ENCODE results near the gene KIF26B.

Gene KIF26B

DNA sequence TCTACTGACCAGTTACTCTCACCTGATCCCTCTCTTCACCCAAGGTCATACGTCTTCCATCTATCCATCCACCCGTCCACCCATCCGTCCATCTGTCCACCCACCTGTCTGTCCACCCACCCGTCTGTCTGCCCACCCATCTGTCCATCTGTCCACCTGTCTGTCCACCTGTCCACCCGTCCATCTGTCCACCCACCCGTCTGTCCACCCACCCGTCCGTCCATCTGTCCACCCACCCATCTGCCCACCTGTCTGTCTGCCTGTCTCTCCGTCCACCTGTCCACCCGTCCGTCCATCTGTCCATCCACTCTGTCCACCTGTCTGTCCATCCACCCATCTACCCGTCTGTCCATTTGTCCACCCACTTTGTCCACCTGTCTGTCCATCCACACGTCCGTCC is 11.8 kb upstream of the KIF26B start:
- Histone ChIP-seq H3K9ac (ENCODE audit: low read length) (no peak overlapping the region), H3K79me2 (ENCODE audit: insufficient read depth, low read length) (no peaks in the 10 kb centered on the region), H3K4me3 (ENCODE audit: low read depth, low read length, poor library complexity, severe bottlenecking) (no peak overlapping the region)

DNA sequence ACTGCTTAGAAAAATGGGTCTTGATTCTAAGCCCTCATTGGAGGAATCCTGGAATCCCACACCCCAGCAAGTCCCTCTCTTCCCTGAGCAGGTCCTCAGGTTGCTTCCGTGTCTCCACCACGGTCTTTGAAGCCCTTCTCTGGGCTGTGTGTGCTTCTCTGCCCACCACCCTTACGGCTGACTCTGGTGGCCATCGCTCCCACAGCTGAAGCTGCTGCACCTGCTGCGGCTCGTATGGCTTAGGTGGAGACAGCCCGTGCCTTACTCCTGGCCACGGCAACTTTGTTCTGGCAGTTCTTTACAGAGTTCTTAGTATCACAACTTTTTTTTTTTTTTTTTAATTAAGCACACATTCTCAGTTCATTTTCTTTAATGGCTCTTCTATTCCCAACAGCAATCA is 10.9 kb upstream of the KIF26B start:
- H3K9ac ChIP-seq (ENCODE audit: low read length) = no peak overlapping the region
- H3K36me3 ChIP-seq (ENCODE audit: insufficient read depth, low read length) = no peaks in the 10 kb centered on the region
- no peaks in the 10 kb centered on the region for H3K9me2 ChIP-seq (ENCODE audit: low read depth, low read length)
- no peaks in the 10 kb centered on the region for H4K20me1 ChIP-seq (ENCODE audit: insufficient read depth, low read length)
- H2AFZ ChIP-seq (ENCODE audit: low read length) = no peak overlapping the region
- H3K27me3 ChIP-seq (ENCODE audit: insufficient read depth, low read length) = no peaks in the 10 kb centered on the region
- no peak overlapping the region for H3K27ac ChIP-seq (ENCODE audit: low read depth, low read length, poor library complexity, severe bottlenecking)
- no peak overlapping the region for H3K4me3 ChIP-seq (ENCODE audit: low read depth, low read length, poor library complexity, severe bottlenecking)
- TF ChIP-seq EZH2 (IDR thresholded peaks at IDR 0.05; ENCODE audit: borderline replicate concordance, low read length) = no peak
- TF ChIP-seq, protein P1, sequence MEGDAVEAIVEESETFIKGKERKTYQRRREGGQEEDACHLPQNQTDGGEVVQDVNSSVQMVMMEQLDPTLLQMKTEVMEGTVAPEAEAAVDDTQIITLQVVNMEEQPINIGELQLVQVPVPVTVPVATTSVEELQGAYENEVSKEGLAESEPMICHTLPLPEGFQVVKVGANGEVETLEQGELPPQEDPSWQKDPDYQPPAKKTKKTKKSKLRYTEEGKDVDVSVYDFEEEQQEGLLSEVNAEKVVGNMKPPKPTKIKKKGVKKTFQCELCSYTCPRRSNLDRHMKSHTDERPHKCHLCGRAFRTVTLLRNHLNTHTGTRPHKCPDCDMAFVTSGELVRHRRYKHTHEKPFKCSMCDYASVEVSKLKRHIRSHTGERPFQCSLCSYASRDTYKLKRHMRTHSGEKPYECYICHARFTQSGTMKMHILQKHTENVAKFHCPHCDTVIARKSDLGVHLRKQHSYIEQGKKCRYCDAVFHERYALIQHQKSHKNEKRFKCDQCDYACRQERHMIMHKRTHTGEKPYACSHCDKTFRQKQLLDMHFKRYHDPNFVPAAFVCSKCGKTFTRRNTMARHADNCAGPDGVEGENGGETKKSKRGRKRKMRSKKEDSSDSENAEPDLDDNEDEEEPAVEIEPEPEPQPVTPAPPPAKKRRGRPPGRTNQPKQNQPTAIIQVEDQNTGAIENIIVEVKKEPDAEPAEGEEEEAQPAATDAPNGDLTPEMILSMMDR (IDR thresholded peaks at IDR 0.05; ENCODE audit: low read length) = no peak
- H3K4me1 ChIP-seq (ENCODE audit: insufficient read depth, low read length, severe bottlenecking) = no peaks in the 10 kb centered on the region
- H3F3A ChIP-seq (ENCODE audit: insufficient read depth, low read length) = no peaks in the 10 kb centered on the region
- H3K79me2 ChIP-seq (ENCODE audit: insufficient read depth, low read length) = no peaks in the 10 kb centered on the region
- no peaks in the 10 kb centered on the region for H3K9me3 ChIP-seq (ENCODE audit: low read length)
- no peak overlapping the region for H3K4me2 ChIP-seq (ENCODE audit: low read length)

More for the DNA sequence above, 11.8 kb upstream of the KIF26B start:
- Histone ChIP-seq H3K27ac (ENCODE audit: low read depth, low read length, poor library complexity, severe bottlenecking) (no peak overlapping the region), H4K20me1 (ENCODE audit: insufficient read depth, low read length) (no peaks in the 10 kb centered on the region), H3K36me3 (ENCODE audit: insufficient read depth, low read length) (no peaks in the 10 kb centered on the region), H3K4me1 (ENCODE audit: insufficient read depth, low read length, severe bottlenecking) (no peaks in the 10 kb centered on the region), H2AFZ (ENCODE audit: low read length) (no peak overlapping the region), H3F3A (ENCODE audit: insufficient read depth, low read length) (no peaks in the 10 kb centered on the region), H3K27me3 (ENCODE audit: insufficient read depth, low read length) (no peaks in the 10 kb centered on the region), H3K9me2 (ENCODE audit: low read depth, low read length) (no peaks in the 10 kb centered on the region), H3K4me2 (ENCODE audit: low read length) (no peak overlapping the region), H3K9me3 (ENCODE audit: low read length) (no peaks in the 10 kb centered on the region)
- TF ChIP-seq, protein P1 (IDR thresholded peaks at IDR 0.05; ENCODE audit: low read length) = no peak
- no peak for TF ChIP-seq EZH2 (IDR thresholded peaks at IDR 0.05; ENCODE audit: borderline replicate concordance, low read length)

DNA sequence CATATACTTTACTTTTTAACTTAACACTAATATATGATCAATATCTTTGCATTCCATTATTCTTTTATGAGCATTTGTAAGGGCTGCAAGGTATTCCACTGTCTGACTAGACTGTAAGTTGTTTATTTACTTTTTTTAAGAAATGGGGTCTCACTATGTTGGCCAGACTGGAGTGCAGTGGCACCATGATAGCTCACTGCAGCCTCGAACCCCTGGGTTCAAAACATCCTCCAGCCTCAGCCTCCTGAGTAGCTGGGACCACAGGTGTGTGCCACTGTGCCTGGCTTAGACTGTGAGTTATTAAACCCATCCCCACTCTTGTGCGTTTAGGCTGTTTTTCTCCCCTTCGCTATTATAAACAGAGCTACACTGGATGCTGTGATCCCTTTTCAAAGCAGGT is 6.7 kb upstream of the KIF26B start:
- TF ChIP-seq, protein P1 (IDR thresholded peaks at IDR 0.05; ENCODE audit: low read length) = no peak
- TF ChIP-seq EZH2 (IDR thresholded peaks at IDR 0.05; ENCODE audit: borderline replicate concordance, low read length) = no peak
- H2AFZ ChIP-seq (ENCODE audit: low read length) = no peak overlapping the region
- no peaks in the 10 kb centered on the region for H3F3A ChIP-seq (ENCODE audit: insufficient read depth, low read length)
- peaks cover under 1% of the 10 kb centered on the region for H3K4me1 ChIP-seq (ENCODE audit: insufficient read depth, low read length, severe bottlenecking)
- H3K9me2 ChIP-seq (ENCODE audit: low read depth, low read length) = no peaks in the 10 kb centered on the region
- H3K36me3 ChIP-seq (ENCODE audit: insufficient read depth, low read length) = no peaks in the 10 kb centered on the region
- no peaks in the 10 kb centered on the region for H3K27me3 ChIP-seq (ENCODE audit: insufficient read depth, low read length)
- H3K27ac ChIP-seq (ENCODE audit: low read depth, low read length, poor library complexity, severe bottlenecking) = no peak overlapping the region
- H3K9ac ChIP-seq (ENCODE audit: low read length) = no peak overlapping the region
- no peaks in the 10 kb centered on the region for H4K20me1 ChIP-seq (ENCODE audit: insufficient read depth, low read length)
- no peaks in the 10 kb centered on the region for H3K79me2 ChIP-seq (ENCODE audit: insufficient read depth, low read length)
- no peak overlapping the region for H3K4me3 ChIP-seq (ENCODE audit: low read depth, low read length, poor library complexity, severe bottlenecking)
- H3K9me3 ChIP-seq (ENCODE audit: low read length) = no peaks in the 10 kb centered on the region
- no peak overlapping the region for H3K4me2 ChIP-seq (ENCODE audit: low read length)
